ENCODE results near the gene RSRC1.
"Not testable (repeated sequence)": the region's sequence is repeated elsewhere in the genome, so short reads cannot be mapped to it uniquely, and the experiment has no call there.

Gene RSRC1

GRCh38 chr3:158101335-158102241, 8.3 kb upstream of the RSRC1 start:
- no peak for DNase-seq (ENCODE audit: low read depth)

- DNase-seq (ENCODE audit: low read depth), result no peak
Measured at GRCh38 chr3:158102242-158103080, 7.4 kb upstream of the RSRC1 start.

- DNase-seq (ENCODE audit: low read depth), result no peak
Measured at GRCh38 chr3:158103081-158103886, 6.6 kb upstream of the RSRC1 start.

GRCh38 chr3:158103887-158104327, 6.0 kb upstream of the RSRC1 start:
- no peak for DNase-seq (ENCODE audit: low read depth)

- DNase-seq (ENCODE audit: low read depth), result no peak
Measured at GRCh38 chr3:158104431-158104921, 5.4 kb upstream of the RSRC1 start.

GRCh38 chr3:158105119-158105709, 4.7 kb upstream of the RSRC1 start:
- DNase-seq (ENCODE audit: low read depth), result no peak

GRCh38 chr3:158105710-158106253, 4.1 kb upstream of the RSRC1 start:
- no peak for DNase-seq (ENCODE audit: low read depth)

GRCh38 chr3:158106766-158107471, 3.0 kb upstream of the RSRC1 start:
- DNase-seq (ENCODE audit: low read depth), result no peak

- DNase-seq (ENCODE audit: low read depth), result no peak
Measured at GRCh38 chr3:158107605-158108444, 2.1 kb upstream of the RSRC1 start.

- no peak for DNase-seq (ENCODE audit: low read depth)
Measured at GRCh38 chr3:158108445-158108985, 1.4 kb upstream of the RSRC1 start.

- DNase-seq (ENCODE audit: low read depth), result no peak
Measured at GRCh38 chr3:158109295-158109803, 540 bp upstream of the RSRC1 start.

GRCh38 chr3:158110658-158111018, 749 bp downstream of the RSRC1 start:
- DNase-seq (ENCODE audit: low read depth), result no peak

GRCh38 chr3:158111861-158112260, 2.0 kb downstream of the RSRC1 start:
- DNase-seq (ENCODE audit: low read depth), result no peak

- DNase-seq (ENCODE audit: low read depth), result not testable (repeated sequence)
Measured at GRCh38 chr3:158113595-158113994, 3.7 kb downstream of the RSRC1 start.

- no peak for DNase-seq (ENCODE audit: low read depth)
Measured at GRCh38 chr3:158120330-158120729, 10.4 kb downstream of the RSRC1 start.

GRCh38 chr3:158121295-158121694, 11.4 kb downstream of the RSRC1 start:
- no peak for DNase-seq (ENCODE audit: low read depth)

GRCh38 chr3:158122721-158123120, 12.8 kb downstream of the RSRC1 start:
- DNase-seq (ENCODE audit: low read depth), result not testable (repeated sequence)

- DNase-seq (ENCODE audit: low read depth), result no peak
Measured at GRCh38 chr3:158127250-158128219, 17.6 kb downstream of the RSRC1 start.

All from activated T-cell treated with anti-CD3 and anti-CD28 coated beads for 48 hours (primary cell).